Gastrocnemius medialis (tissue), 4 donors: ENCODE measurements around the gene SH2D7.

ENCODE experiments used
- POLR2A ChIP-seq, 2 donors: fragments of 450-650 bp; IDR thresholded peaks; one replicate each; pipeline ENCODE4 v1.6.1; 2017; ENCODE audit warnings: antibody characterized with exemption in 2 of 2, mild to moderate bottlenecking in 2 of 2, moderate library complexity in 2 of 2
- TF ChIP-seq, protein P1 (sequence below), 5 experiments: fragments of 450-650 bp in 3 of 5; fragments of 200-600 bp in 2 of 5; sonication (generic) in 2 of 5; IDR thresholded peaks in 4 of 5; conservative IDR thresholded peaks in 1 of 5; 1 replicate in 4 of 5; 2 replicates in 1 of 5; pipeline ENCODE4 v1.5.1; 2016 to 2019; ENCODE audit warnings: antibody characterized with exemption in 5 of 5, mild to moderate bottlenecking in 3 of 5, moderate library complexity in 3 of 5

DNA sequence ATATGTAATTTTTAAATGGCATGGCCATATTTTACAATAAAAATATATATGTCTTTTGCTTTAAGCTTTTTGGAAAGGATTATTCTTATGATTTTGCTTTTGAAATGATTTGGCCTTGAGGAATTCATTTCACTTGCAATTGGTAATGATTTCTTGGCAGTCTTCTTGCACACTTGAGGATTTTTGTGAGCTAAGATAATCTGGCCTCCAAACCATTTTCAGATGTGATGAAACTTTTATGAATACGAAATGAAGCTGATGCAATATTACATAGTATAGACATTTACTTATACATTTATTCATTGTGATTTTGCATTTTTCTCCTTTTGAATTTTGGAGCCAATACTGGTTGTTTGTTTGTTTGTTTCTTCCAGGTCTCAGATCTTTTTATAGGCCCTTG is 6.4 kb upstream of the SH2D7 start:
- TF ChIP-seq, protein P1, sequence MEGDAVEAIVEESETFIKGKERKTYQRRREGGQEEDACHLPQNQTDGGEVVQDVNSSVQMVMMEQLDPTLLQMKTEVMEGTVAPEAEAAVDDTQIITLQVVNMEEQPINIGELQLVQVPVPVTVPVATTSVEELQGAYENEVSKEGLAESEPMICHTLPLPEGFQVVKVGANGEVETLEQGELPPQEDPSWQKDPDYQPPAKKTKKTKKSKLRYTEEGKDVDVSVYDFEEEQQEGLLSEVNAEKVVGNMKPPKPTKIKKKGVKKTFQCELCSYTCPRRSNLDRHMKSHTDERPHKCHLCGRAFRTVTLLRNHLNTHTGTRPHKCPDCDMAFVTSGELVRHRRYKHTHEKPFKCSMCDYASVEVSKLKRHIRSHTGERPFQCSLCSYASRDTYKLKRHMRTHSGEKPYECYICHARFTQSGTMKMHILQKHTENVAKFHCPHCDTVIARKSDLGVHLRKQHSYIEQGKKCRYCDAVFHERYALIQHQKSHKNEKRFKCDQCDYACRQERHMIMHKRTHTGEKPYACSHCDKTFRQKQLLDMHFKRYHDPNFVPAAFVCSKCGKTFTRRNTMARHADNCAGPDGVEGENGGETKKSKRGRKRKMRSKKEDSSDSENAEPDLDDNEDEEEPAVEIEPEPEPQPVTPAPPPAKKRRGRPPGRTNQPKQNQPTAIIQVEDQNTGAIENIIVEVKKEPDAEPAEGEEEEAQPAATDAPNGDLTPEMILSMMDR (IDR thresholded peaks at IDR 0.05 in 4 of 5, conservative IDR thresholded peaks at IDR 0.05 in 1 of 5): no peak
- TF ChIP-seq POLR2A (IDR thresholded peaks at IDR 0.05): no peak
